K562 (cell line): ENCODE measurements around the gene ADK. TPM values are rescaled to one million over a fixed set of nuclear protein-coding genes. Genes with fewer than 3 reads are reported as not detected.

Experiments used
- ATF7 ChIP-seq: fragments of 450-650 bp; IDR thresholded peaks from 2 replicates; pipeline ENCODE4 v1.7.1; 2014; ENCODE audit warnings: mild to moderate bottlenecking, moderate library complexity
- CC2D1A ChIP-seq: fragments of 450-650 bp; IDR thresholded peaks from 2 replicates; pipeline ENCODE4 v1.6.1; 2017; ENCODE audit warnings: mild to moderate bottlenecking
- CTBP1 ChIP-seq: fragments of 450-650 bp; IDR thresholded peaks from 2 replicates; pipeline ENCODE4 v1.6.1; 2016; ENCODE audit warnings: borderline replicate concordance
- EZH2 ChIP-seq: IDR thresholded peaks from 2 replicates; pipeline ENCODE4 v1.6.1; 2012; ENCODE audit warnings: low read depth, mild to moderate bottlenecking, inconsistent platforms, low read length, borderline replicate concordance
- GATAD2B ChIP-seq: fragments of 450-650 bp; IDR thresholded peaks from 2 replicates; pipeline ENCODE4 v1.6.1; 2017; ENCODE audit warnings: mild to moderate bottlenecking, borderline replicate concordance
- HDAC2 ChIP-seq: fragments of 450-650 bp; IDR thresholded peaks from 2 replicates; pipeline ENCODE4 v1.6.1; 2016; ENCODE audit warnings: mild to moderate bottlenecking
- HDAC3 ChIP-seq: fragments of 450-650 bp; IDR thresholded peaks from 2 replicates; pipeline ENCODE4 v1.6.1; 2018; ENCODE audit warnings: borderline replicate concordance, mild to moderate bottlenecking, moderate library complexity; ENCODE audit not compliant: partially characterized antibody
- HDGF ChIP-seq: fragments of 450-650 bp; IDR thresholded peaks from 2 replicates; pipeline ENCODE4 v1.6.1; 2016
- L3MBTL2 ChIP-seq: fragments of 450-650 bp; IDR thresholded peaks from 2 replicates; pipeline ENCODE4 v1.6.1; 2016; ENCODE audit warnings: mild to moderate bottlenecking, moderate library complexity
- MYC ChIP-seq, 2 experiments: fragments of 250-450 bp in 1 of 2; sonication (Bioruptor Pico) in 1 of 2; IDR thresholded peaks; 2 replicates each; pipeline versions ENCODE4 v1.5.1 to v1.6.1; 2012 to 2021; ENCODE audit warnings: low read depth in 2 of 2, borderline replicate concordance in 1 of 2, improper control_type of control experiment in 1 of 2, low read length in 1 of 2, mild to moderate bottlenecking in 1 of 2, moderate library complexity in 1 of 2
- NBN ChIP-seq: fragments of 450-650 bp; IDR thresholded peaks from 2 replicates; pipeline ENCODE4 v1.6.1; 2016; ENCODE audit warnings: low read depth, mild to moderate bottlenecking
- NCOA4 ChIP-seq: fragments of 450-650 bp; IDR thresholded peaks from 2 replicates; pipeline ENCODE4 v1.6.1; 2018; ENCODE audit warnings: mild to moderate bottlenecking; ENCODE audit not compliant: partially characterized antibody
- NR2F6 ChIP-seq: fragments of 450-650 bp; formaldehyde crosslinking; IDR thresholded peaks from 2 replicates; pipeline ENCODE4 v1.4.0; 2020; ENCODE audit warnings: mild to moderate bottlenecking
- NR3C1 ChIP-seq: sonication (generic); formaldehyde crosslinking; IDR thresholded peaks from 2 replicates; pipeline ENCODE4 v1.8.1; 2022; ENCODE audit warnings: missing genetic modification reagents
- POLR2A ChIP-seq: fragments of 450-650 bp; conservative IDR thresholded peaks from 2 replicates; pipeline ENCODE4 v1.6.1; 2016
- RCOR1 ChIP-seq, 2 experiments: IDR thresholded peaks; 2 replicates each; pipeline ENCODE4 v1.6.1; 2012; ENCODE audit warnings: low read depth in 2 of 2, low read length in 2 of 2, borderline replicate concordance in 1 of 2, improper control_type of control experiment in 1 of 2
- RFX7 ChIP-seq: fragments of 250-450 bp; sonication (Bioruptor Pico); IDR thresholded peaks from 2 replicates; pipeline ENCODE4 v1.5.1; 2021; ENCODE audit warnings: mild to moderate bottlenecking
- SMARCE1 ChIP-seq: fragments of 450-650 bp; IDR thresholded peaks from 2 replicates; pipeline ENCODE4 v1.7.1; 2016; ENCODE audit warnings: mild to moderate bottlenecking
- SRSF1 ChIP-seq: fragments of 200-400 bp; formaldehyde crosslinking; IDR thresholded peaks from 2 replicates; pipeline ENCODE4 v1.6.1; 2017; ENCODE audit warnings: mild to moderate bottlenecking, low read depth, low read length, moderate library complexity
- YBX1 ChIP-seq: fragments of 450-650 bp; IDR thresholded peaks from 2 replicates; pipeline ENCODE4 v1.7.1; 2016; ENCODE audit warnings: mild to moderate bottlenecking
- ZKSCAN1 ChIP-seq: fragments of 150-350 bp; IDR thresholded peaks from 2 replicates; pipeline ENCODE4 v1.6.1; 2016; ENCODE audit warnings: low read depth, low read length
- ZNF143 ChIP-seq: sonication (generic); formaldehyde crosslinking; IDR thresholded peaks from 2 replicates; pipeline ENCODE4 v1.9.0; 2022; ENCODE audit warnings: mild to moderate bottlenecking, missing genetic modification reagents
- ZNF184 ChIP-seq: sonication (generic); formaldehyde crosslinking; IDR thresholded peaks from 2 replicates; pipeline ENCODE4 v1.5.0; 2020; ENCODE audit warnings: missing genetic modification reagents
- ZNF586 ChIP-seq: fragments of 450-650 bp; formaldehyde crosslinking; conservative IDR thresholded peaks from 2 replicates; pipeline ENCODE4 v1.4.0; 2020; ENCODE audit warnings: mild to moderate bottlenecking, moderate library complexity
- polyA plus RNA-seq, 8 experiments: library from polyadenylated mRNA; depleted of rRNA in 4 of 8; stranded (reverse) in 5 of 8; unstranded in 3 of 8; fragments of >200 nt; fragmentation: Nextera tagmentation in 2 of 8; fragmentation: Illumina TruSeq in 1 of 8; extraction: Ambion mirVana in 2 of 8; extraction: Trizol in 1 of 8; gene quantifications; 2 replicates each; pipeline versions ENCODE4 v1.2.1 to v1.2.3, GENCODE V29; 2011 to 2014; ENCODE audit warnings: inconsistent platforms in 1 of 8, missing spikeins in 1 of 8
- total RNA-seq, 7 experiments: library from RNA; depleted of rRNA in 6 of 7; stranded (reverse); fragments of >200 nt in 6 of 7; fragmentation: Illumina TruSeq in 2 of 7; extraction: Trizol in 2 of 7; gene quantifications; 2 replicates each; pipeline versions ENCODE4 v1.2.1 to v1.2.3, GENCODE V29; 2011 to 2021; ENCODE audit warnings: low replicate concordance in 1 of 7
- TF ChIP-seq, protein P1 (sequence below), 2 experiments: IDR thresholded peaks; 2 replicates each; pipeline ENCODE4 v1.6.1; 2011; ENCODE audit warnings: borderline replicate concordance in 1 of 2, control low read depth in 1 of 2, low read depth in 1 of 2, low read length in 1 of 2, mild to moderate bottlenecking in 1 of 2, mixed read lengths in 1 of 2, moderate library complexity in 1 of 2; ENCODE audit not compliant: insufficient read depth in 1 of 2, insufficient read length in 1 of 2, poor library complexity in 1 of 2, severe bottlenecking in 1 of 2; ENCODE audit errors: extremely low read depth in 1 of 2
- TF ChIP-seq, protein P2 (sequence below), 3 experiments: IDR thresholded peaks in 2 of 3; conservative IDR thresholded peaks in 1 of 3; 2 replicates each; pipeline ENCODE4 v1.5.1; 2011 to 2012; ENCODE audit warnings: low read length in 3 of 3, mild to moderate bottlenecking in 3 of 3, control low read depth in 2 of 3, improper control_type of control experiment in 1 of 3, inconsistent platforms in 1 of 3, low read depth in 1 of 3, mixed read lengths in 1 of 3, moderate library complexity in 1 of 3; ENCODE audit not compliant: insufficient read depth in 2 of 3
- TF ChIP-seq, protein P3 (sequence below): sonication (generic); formaldehyde crosslinking; IDR thresholded peaks from 2 replicates; pipeline ENCODE4 v1.8.0; 2022; ENCODE audit warnings: mild to moderate bottlenecking, missing genetic modification reagents

ADK gene
- total and polyA plus RNA-seq, 9 of the 15 experiments (the other 6 are each of a cell fraction or from before 2014, with no cell fraction given): 54.2 to 97.8 (median 73.6) TPM

DNA sequence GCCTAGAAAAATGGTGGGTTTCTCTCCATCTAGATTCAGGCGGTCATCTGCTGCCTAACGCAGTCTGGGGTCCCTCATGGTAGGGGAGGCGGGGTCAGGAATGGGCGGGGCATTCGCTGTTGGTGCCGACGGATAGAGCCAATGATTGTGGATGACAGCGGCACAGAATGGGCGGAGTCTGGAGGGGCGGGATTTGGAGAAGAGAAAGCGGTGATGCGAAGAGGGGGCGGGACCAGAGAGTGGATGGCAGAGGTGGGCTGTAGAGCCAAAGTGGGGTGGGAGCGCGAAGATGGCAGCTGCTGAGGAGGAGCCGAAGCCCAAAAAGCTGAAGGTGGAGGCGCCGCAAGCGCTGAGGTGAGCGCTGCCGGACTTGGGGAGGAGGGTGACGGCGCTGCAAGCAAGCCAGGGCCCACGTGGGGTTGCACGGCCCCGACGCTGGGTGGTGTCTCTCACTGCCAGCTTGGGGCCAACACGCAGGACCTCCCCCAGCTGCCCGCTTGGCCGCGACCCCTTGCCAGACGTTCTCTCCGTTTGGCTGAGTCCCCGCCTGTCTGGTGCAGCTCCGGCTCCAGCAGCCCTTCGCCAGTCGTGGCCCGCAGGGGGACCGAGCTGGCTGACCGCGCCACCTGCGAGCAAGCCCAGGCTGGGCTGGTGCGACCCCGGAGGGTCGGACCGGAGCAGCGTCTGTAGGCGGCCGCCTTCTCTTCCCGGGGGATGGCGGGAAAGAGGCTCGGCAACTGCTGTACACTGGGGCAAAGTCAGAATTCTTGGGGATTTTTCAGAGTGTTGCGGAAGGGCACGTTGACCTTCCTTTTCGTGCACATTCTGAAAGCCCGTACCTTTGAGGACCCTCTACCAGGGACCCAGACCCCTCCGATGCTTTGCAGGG, at the start of gene ADK (continued):
- TF ChIP-seq RFX7 (no peak), GATAD2B (peak; percentile 30; the same call in 1 of the 2 replicates), ZKSCAN1 (0 out of 2 replicates have a peak, but pooled peaks have one; percentile 38), L3MBTL2 (peak; percentile 74), SRSF1 (no peak), HDGF (peak; percentile 97), HDAC3 (no peak), NCOA4 (no peak), NR2F6 (CRISPR knock-in tag) (no peak), SMARCE1 (peak; percentile 33; the same call in 1 of the 2 replicates), EZH2 (no peak), ZNF586 (CRISPR knock-in tag) (no peak), NBN (no peak), HDAC2 (peak; percentile 95), RCOR1 (IDR thresholded peaks at IDR 0.05; ENCODE audit: borderline replicate concordance in 1 of 2, low read depth in 2 of 2, low read length in 2 of 2) (no peak), ATF7 (peak; percentile 55), YBX1 (no peak), POLR2A (peak; percentile 87), CTBP1 (no peak; the same call in none of the 2 replicates), CC2D1A (peak; percentile 15; the same call in 1 of the 2 replicates), NR3C1 (CRISPR knock-in tag) (peak; percentile 79; the same call in 1 of the 2 replicates), ZNF184 (no peak), ZNF143 (peak; percentile 35; the same call in 1 of the 2 replicates), MYC (IDR thresholded peaks at IDR 0.05; ENCODE audit: low read depth, low read length) (peak; percentile 81), MYC (CRISPR knock-in tag; IDR thresholded peaks at IDR 0.05; ENCODE audit: borderline replicate concordance, low read depth) (peak; percentile 89; the same call in 1 of the 2 replicates)
- TF ChIP-seq, protein P1, sequence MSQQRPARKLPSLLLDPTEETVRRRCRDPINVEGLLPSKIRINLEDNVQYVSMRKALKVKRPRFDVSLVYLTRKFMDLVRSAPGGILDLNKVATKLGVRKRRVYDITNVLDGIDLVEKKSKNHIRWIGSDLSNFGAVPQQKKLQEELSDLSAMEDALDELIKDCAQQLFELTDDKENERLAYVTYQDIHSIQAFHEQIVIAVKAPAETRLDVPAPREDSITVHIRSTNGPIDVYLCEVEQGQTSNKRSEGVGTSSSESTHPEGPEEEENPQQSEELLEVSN (IDR thresholded peaks at IDR 0.05; ENCODE audit: borderline replicate concordance in 1 of 2, extremely low read depth in 1 of 2, insufficient read depth in 1 of 2, insufficient read length in 1 of 2, low read depth in 1 of 2, low read length in 1 of 2, poor library complexity in 1 of 2, severe bottlenecking in 1 of 2): peak; percentile 13 to 91
- TF ChIP-seq, protein P2, sequence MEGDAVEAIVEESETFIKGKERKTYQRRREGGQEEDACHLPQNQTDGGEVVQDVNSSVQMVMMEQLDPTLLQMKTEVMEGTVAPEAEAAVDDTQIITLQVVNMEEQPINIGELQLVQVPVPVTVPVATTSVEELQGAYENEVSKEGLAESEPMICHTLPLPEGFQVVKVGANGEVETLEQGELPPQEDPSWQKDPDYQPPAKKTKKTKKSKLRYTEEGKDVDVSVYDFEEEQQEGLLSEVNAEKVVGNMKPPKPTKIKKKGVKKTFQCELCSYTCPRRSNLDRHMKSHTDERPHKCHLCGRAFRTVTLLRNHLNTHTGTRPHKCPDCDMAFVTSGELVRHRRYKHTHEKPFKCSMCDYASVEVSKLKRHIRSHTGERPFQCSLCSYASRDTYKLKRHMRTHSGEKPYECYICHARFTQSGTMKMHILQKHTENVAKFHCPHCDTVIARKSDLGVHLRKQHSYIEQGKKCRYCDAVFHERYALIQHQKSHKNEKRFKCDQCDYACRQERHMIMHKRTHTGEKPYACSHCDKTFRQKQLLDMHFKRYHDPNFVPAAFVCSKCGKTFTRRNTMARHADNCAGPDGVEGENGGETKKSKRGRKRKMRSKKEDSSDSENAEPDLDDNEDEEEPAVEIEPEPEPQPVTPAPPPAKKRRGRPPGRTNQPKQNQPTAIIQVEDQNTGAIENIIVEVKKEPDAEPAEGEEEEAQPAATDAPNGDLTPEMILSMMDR (IDR thresholded peaks at IDR 0.05 in 2 of 3, conservative IDR thresholded peaks at IDR 0.05 in 1 of 3; ENCODE audit: insufficient read depth in 2 of 3, low read depth in 1 of 3, low read length in 3 of 3): peak; percentile 39 to 48 (median 43); a peak in 5 of 6 replicates
- TF ChIP-seq, protein P3, sequence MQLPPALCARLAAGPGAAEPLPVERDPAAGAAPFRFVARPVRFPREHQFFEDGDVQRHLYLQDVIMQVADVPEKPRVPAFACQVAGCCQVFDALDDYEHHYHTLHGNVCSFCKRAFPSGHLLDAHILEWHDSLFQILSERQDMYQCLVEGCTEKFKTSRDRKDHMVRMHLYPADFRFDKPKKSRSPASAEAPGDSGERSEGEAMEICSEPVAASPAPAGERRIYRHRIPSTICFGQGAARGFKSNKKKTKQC (CRISPR knock-in tag): peak; percentile 91; the same call in 1 of the 2 replicates
